Gastrocnemius medialis (tissue), 4 donors: ENCODE data around the gene SHROOM3. TPM values are rescaled to one million over a fixed set of nuclear protein-coding genes. Genes with fewer than 3 reads are reported as not detected.

Source experiments
- ATAC-seq, 2 donors: fragments of 150-250 bp; one replicate each; pipeline ENCODE4 v1.9.1; 2016
- DNase-seq, 2 donors: peaks; one replicate each; pipeline ENCODE4 v3.0.0-alpha.2; 2019
- H3K27ac ChIP-seq, 4 donors: fragments of 200-600 bp; sonication (generic); 1 replicate in 1 of 4; 2 replicates in 3 of 4; pipeline ENCODE4 v1.5.1; 2016 to 2018; ENCODE audit warnings: mild to moderate bottlenecking in 2 of 4, moderate library complexity in 1 of 4
- H3K27me3 ChIP-seq, 3 donors: fragments of 200-600 bp; sonication (generic) in 2 of 3; 1 replicate in 1 of 3; 2 replicates in 2 of 3; pipeline versions ENCODE4 v1.5.1 to v1.6.0; 2016 to 2019; ENCODE audit warnings: mild to moderate bottlenecking in 1 of 3, moderate library complexity in 1 of 3
- H3K36me3 ChIP-seq, 2 donors: fragments of 200-600 bp; sonication (generic) in 1 of 2; one replicate each; pipeline ENCODE4 v1.5.1; 2017 to 2018
- H3K4me1 ChIP-seq, 2 donors: fragments of 200-600 bp; sonication (generic) in 1 of 2; one replicate each; pipeline ENCODE4 v1.5.1; 2016 to 2017; ENCODE audit warnings: mild to moderate bottlenecking in 2 of 2
- H3K4me3 ChIP-seq, 4 donors: fragments of 200-600 bp; sonication (generic) in 3 of 4; 1 replicate in 1 of 4; 2 replicates in 3 of 4; pipeline ENCODE4 v1.5.1; 2016 to 2019; ENCODE audit warnings: mild to moderate bottlenecking in 2 of 4
- H3K9me3 ChIP-seq, 3 donors: fragments of 200-600 bp; sonication (generic) in 2 of 3; 1 replicate in 1 of 3; 2 replicates in 2 of 3; pipeline ENCODE4 v1.5.1; 2016 to 2019
- POLR2A ChIP-seq, 2 donors: fragments of 450-650 bp; IDR thresholded peaks; one replicate each; pipeline ENCODE4 v1.6.1; 2017; ENCODE audit warnings: antibody characterized with exemption in 2 of 2, mild to moderate bottlenecking in 2 of 2, moderate library complexity in 2 of 2
- in situ Hi-C, 4 donors: fragments of 200-750 bp; cut with MboI; loops; one replicate each; pipeline versions ENCODE4 v1.15.0 to v1.8.0; 2017; ENCODE audit warnings: low sequenced_read_pairs in 4 of 4
- intact Hi-C: fragments of 100-400 bp; cut with DNase I; formaldehyde crosslinking; loops from one replicate; pipeline ENCODE4 v1.15.1; 2023; ENCODE audit warnings: low total_unique reads
- total RNA-seq, 4 donors: library from RNA; depleted of rRNA; stranded (reverse); fragments of >200 nt; gene quantifications; one replicate each; pipeline versions ENCODE4 v1.1.0 to v1.2.3, GENCODE V29; 2016
- TF ChIP-seq, protein P1 (sequence below), 5 experiments: fragments of 450-650 bp in 3 of 5; fragments of 200-600 bp in 2 of 5; sonication (generic) in 2 of 5; IDR thresholded peaks in 4 of 5; conservative IDR thresholded peaks in 1 of 5; 1 replicate in 4 of 5; 2 replicates in 1 of 5; pipeline ENCODE4 v1.5.1; 2016 to 2019; ENCODE audit warnings: antibody characterized with exemption in 5 of 5, mild to moderate bottlenecking in 3 of 5, moderate library complexity in 3 of 5

SHROOM3 gene
- total RNA-seq, 4 donors from 2014 or later = 0.20 to 1.7 (median 0.98) TPM

DNA sequence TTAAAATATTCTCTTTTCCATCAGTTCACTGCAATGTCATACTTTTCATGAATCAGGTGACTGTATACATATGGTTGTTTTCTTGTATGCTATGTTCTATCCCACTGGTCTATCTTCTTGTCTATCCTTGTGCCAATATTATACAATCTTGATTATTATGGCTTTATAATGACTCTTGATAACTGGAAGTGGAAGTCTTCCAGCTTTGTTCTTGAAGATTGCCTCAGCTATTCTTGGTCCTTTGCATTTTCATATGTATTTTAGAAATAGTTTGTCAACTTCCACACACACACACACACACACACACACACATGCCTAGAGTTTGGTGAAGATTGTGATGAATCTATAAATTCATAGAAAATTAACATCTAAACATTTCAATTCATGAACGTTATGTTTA is 67.9 kb downstream of the SHROOM3 start:
- in situ Hi-C loops = loop anchor here (10.0 to 25.0 kb wide), 8 partner anchors 68 to 709 kb away; partner anchors contain the start of genes CCDC158 (in 1 of the 4), FAM47E (in 1 of the 4) and SHROOM3 (in 1 of the 4)
- ATAC-seq = no peak
- Histone ChIP-seq H3K4me1 (no peaks in the 10 kb centered on the region), H3K27ac (no peak overlapping the region), H3K4me3 (no peak overlapping the region), H3K9me3 (no peaks in the 10 kb centered on the region), H3K27me3 (no peaks in the 10 kb centered on the region), H3K36me3 (no peaks in the 10 kb centered on the region)
- no peak for TF ChIP-seq POLR2A (IDR thresholded peaks at IDR 0.05)
- TF ChIP-seq, protein P1, sequence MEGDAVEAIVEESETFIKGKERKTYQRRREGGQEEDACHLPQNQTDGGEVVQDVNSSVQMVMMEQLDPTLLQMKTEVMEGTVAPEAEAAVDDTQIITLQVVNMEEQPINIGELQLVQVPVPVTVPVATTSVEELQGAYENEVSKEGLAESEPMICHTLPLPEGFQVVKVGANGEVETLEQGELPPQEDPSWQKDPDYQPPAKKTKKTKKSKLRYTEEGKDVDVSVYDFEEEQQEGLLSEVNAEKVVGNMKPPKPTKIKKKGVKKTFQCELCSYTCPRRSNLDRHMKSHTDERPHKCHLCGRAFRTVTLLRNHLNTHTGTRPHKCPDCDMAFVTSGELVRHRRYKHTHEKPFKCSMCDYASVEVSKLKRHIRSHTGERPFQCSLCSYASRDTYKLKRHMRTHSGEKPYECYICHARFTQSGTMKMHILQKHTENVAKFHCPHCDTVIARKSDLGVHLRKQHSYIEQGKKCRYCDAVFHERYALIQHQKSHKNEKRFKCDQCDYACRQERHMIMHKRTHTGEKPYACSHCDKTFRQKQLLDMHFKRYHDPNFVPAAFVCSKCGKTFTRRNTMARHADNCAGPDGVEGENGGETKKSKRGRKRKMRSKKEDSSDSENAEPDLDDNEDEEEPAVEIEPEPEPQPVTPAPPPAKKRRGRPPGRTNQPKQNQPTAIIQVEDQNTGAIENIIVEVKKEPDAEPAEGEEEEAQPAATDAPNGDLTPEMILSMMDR (IDR thresholded peaks at IDR 0.05 in 4 of 5, conservative IDR thresholded peaks at IDR 0.05 in 1 of 5) = no peak
- DNase-seq = no peak
- intact Hi-C loops = loop anchor here (10.0 kb wide), 2 partner anchors 198 to 248 kb away; partner anchors contain the start of genes FAM47E and STBD1

DNA sequence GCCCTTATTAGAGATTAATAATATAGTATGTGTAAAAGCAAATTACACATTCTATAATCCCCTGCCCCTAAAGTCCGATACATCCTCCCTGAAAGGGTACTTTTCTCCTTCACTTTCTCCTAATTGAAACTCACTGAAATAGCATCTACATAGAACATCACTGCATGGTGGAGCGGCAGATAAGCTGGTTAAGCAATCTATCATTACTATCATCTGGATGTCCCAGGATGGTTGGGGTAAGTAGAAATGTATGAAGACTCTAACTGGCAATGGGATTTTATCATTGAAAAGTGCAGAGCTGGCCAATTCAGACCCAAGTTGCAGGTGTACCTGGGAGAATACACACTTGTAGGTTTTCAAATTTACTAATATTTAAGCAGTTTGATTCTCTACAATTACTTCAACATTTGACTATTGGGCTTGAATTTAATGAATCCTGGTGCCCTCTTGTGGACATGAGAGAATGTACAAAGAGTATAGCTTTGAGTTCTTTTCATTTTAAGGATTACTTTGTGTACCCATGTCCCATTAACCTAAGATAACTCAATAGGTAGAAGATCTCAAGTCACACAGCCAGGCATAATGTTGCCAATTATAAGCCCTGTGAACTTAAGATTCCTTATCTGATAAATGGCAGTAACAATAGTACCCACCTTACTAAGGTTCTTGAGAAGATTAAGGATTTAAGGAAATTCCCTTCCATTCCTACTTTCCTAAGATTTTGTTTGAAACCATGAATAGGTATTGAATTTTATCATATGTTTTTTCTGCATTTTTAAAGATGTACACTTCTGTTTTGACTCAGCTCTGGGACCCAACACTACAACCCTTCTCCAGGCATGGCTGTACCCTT is 69.8 kb downstream of the SHROOM3 start:
- intact Hi-C loops = loop anchor here (2.0 to 10.0 kb wide), 4 partner anchors 74 to 326 kb away; partner anchors contain the start of genes FAM47E and STBD1
- ATAC-seq = peak; percentile 46 to 50

DNA sequence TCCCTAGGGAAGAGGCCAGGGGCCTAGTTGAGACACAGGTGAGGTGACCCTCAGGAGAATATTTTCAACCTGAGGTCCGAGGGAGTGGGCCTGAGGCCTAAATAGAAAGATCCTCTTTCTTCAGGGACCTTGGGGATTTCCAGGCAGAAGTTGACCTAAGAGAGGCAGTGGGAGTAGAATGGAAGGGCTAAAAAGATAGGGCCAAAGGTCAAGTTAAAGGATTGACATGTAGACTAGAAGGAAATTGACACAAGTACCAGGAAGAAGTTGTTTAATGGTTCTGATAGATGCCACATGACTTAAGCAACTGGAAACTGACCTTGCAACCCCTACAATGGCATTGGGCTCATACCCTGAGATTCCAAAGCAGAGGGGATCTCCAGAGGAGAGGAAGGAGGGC is 76.9 kb downstream of the SHROOM3 start:
- DNase-seq = no peak
- TF ChIP-seq, protein P1 (IDR thresholded peaks at IDR 0.05 in 4 of 5, conservative IDR thresholded peaks at IDR 0.05 in 1 of 5) = no peak
- no peak for TF ChIP-seq POLR2A (IDR thresholded peaks at IDR 0.05)
- Histone ChIP-seq H3K27ac (no peak overlapping the region), H3K4me3 (no peak overlapping the region), H3K36me3 (no peaks in the 10 kb centered on the region), H3K9me3 (no peaks in the 10 kb centered on the region), H3K4me1 (no peaks in the 10 kb centered on the region), H3K27me3 (no peaks in the 10 kb centered on the region)
- in situ Hi-C loops = loop anchor here (10.0 to 25.0 kb wide), 5 partner anchors 243 to 700 kb away; partner anchors contain the start of gene FAM47E (in 1 of the 4)
- intact Hi-C loops = loop anchor here (1.0 to 5.0 kb wide), 3 partner anchors 246 to 691 kb away; no protein-coding TSS in a partner anchor
- ATAC-seq = no peak

More for the DNA sequence above, 69.8 kb downstream of the SHROOM3 start:
- H3K4me3 ChIP-seq = no peak overlapping the region
- in situ Hi-C loops = loop anchor here (5.0 to 25.0 kb wide), 11 partner anchors 70 to 707 kb away; partner anchors contain the start of genes CCDC158 (in 1 of the 4), FAM47E (in 1 of the 4) and SHROOM3 (in 1 of the 4)
- no peak for DNase-seq
- no peaks in the 10 kb centered on the region for H3K4me1 ChIP-seq
- no peaks in the 10 kb centered on the region for H3K36me3 ChIP-seq
- H3K9me3 ChIP-seq = no peaks in the 10 kb centered on the region
- H3K27me3 ChIP-seq = no peaks in the 10 kb centered on the region
- no peak overlapping the region for H3K27ac ChIP-seq
- TF ChIP-seq, protein P1 (IDR thresholded peaks at IDR 0.05 in 4 of 5, conservative IDR thresholded peaks at IDR 0.05 in 1 of 5) = peak; percentile 47 to 66 (median 56)
- TF ChIP-seq POLR2A (IDR thresholded peaks at IDR 0.05) = no peak

DNA sequence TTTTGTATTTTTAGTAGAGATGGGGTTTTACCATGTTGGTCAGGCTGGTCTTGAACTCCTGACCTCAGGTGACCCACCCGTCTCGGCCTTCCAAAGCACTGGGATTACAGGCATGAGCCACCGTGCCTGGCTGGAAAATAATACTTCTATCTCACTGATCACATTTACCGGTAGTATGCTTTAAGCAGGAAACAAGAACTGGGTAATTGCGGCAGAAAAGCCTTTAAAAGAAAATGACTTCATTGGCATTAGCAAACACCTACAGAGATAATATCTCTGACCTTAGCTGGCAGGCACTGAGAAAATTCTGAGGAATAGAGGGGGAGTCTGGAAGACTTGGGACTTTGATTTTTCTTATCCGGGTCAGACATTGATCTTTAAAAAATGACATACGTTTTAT is 78.5 kb downstream of the SHROOM3 start:
- ATAC-seq (no peak), DNase-seq (no peak)
- in situ Hi-C loops (loop anchor here (10.0 to 25.0 kb wide), 5 partner anchors 241 to 699 kb away; partner anchors contain the start of gene FAM47E (in 1 of the 4)), intact Hi-C loops (loop anchor here (5.0 kb wide), 1 partner anchor 534 kb away; no protein-coding TSS in a partner anchor)
- no peaks in the 10 kb centered on the region for H3K27me3 ChIP-seq
- TF ChIP-seq POLR2A (IDR thresholded peaks at IDR 0.05) = no peak
- TF ChIP-seq, protein P1 (IDR thresholded peaks at IDR 0.05 in 4 of 5, conservative IDR thresholded peaks at IDR 0.05 in 1 of 5) = no peak
- no peaks in the 10 kb centered on the region for H3K4me1 ChIP-seq
- no peak overlapping the region for H3K27ac ChIP-seq
- no peaks in the 10 kb centered on the region for H3K36me3 ChIP-seq
- H3K9me3 ChIP-seq = no peaks in the 10 kb centered on the region
- no peak overlapping the region for H3K4me3 ChIP-seq
